H1 (cell line): ENCODE measurements around the gene CBX2. TPM values are rescaled to one million over a fixed set of nuclear protein-coding genes. Genes with fewer than 3 reads are reported as not detected.

Source experiments
- CTCF ChIA-PET: fragments of 300-600 bp; sonication (Branson Sonifier 250); formaldehyde crosslinking; loops from one replicate; lab custom pipeline; 2021; ENCODE audit not compliant: partially characterized antibody; lab: Charles Lee
- POLR2A ChIA-PET: fragments of 300-600 bp; sonication (Branson Sonifier 250); formaldehyde crosslinking; loops from one replicate; lab custom pipeline; 2021; ENCODE audit warnings: inconsistent platforms; ENCODE audit not compliant: partially characterized antibody; lab: Charles Lee
- DNase-seq, 2 experiments: peaks; one replicate each; pipeline versions ENCODE4 v3.0.0 to v3.0.0-alpha.2; 2010 to 2022; ENCODE audit warnings: low spot score in 2 of 2, low read depth in 1 of 2, mixed read lengths in 1 of 2
- FAIRE-seq: peaks from 2 replicates; lab custom pipeline; 2011; peaks lifted over from hg19 to GRCh38; lab: Jason Lieb, UNC
- H2AFZ ChIP-seq: 2 replicates; pipeline ENCODE4 v1.8.1; 2012; ENCODE audit warnings: low read length, inconsistent platforms
- H2AK5ac ChIP-seq: 2 replicates; pipeline ENCODE4 v1.6.1; 2013; ENCODE audit warnings: low read depth, low read length
- H2BK120ac ChIP-seq: replicated peaks from 2 replicates; pipeline ENCODE3; 2013; ENCODE audit warnings: low read depth, low read length, inconsistent platforms
- H2BK12ac ChIP-seq: 2 replicates; pipeline ENCODE4 v1.6.1; 2013; ENCODE audit warnings: low read depth, low read length
- H2BK15ac ChIP-seq: 2 replicates; pipeline ENCODE4 v1.6.1; 2013; ENCODE audit warnings: low read length
- H2BK20ac ChIP-seq: 2 replicates; pipeline ENCODE4 v1.6.1; 2013; ENCODE audit warnings: low read length
- H2BK5ac ChIP-seq: 2 replicates; pipeline ENCODE4 v1.6.1; 2013; ENCODE audit warnings: low read depth, low read length
- H3K14ac ChIP-seq: 2 replicates; pipeline ENCODE4 v1.6.1; 2013; ENCODE audit warnings: inconsistent platforms; ENCODE audit not compliant: insufficient read length
- H3K18ac ChIP-seq: 2 replicates; pipeline ENCODE4 v1.6.1; 2013; ENCODE audit warnings: low read length; ENCODE audit errors: extremely low read depth
- H3K23ac ChIP-seq: 2 replicates; pipeline ENCODE4 v1.6.1; 2013; ENCODE audit warnings: inconsistent platforms; ENCODE audit not compliant: insufficient read length
- H3K23me2 ChIP-seq: 2 replicates; pipeline ENCODE4 v1.6.1; 2013; ENCODE audit warnings: low read depth, low read length
- H3K27ac ChIP-seq: 2 replicates; pipeline ENCODE4 v1.6.1; 2011; ENCODE audit warnings: low read depth, low read length, inconsistent platforms
- H3K27me3 ChIP-seq, 4 experiments: replicated peaks in 1 of 4; 1 replicate in 1 of 4; 2 replicates in 3 of 4; pipeline versions ENCODE4 v1.6.1 to v1.8.1; 2011 to 2013; ENCODE audit warnings: low read length in 3 of 4, mild to moderate bottlenecking in 3 of 4, inconsistent platforms in 2 of 4, mixed read lengths in 2 of 4, moderate library complexity in 1 of 4; ENCODE audit not compliant: control insufficient read depth in 3 of 4, insufficient read depth in 3 of 4; ENCODE audit errors: extremely low read depth in 1 of 4
- H3K36me3 ChIP-seq, 4 experiments: 2 replicates each; pipeline versions ENCODE4 v1.6.1 to v1.8.1; 2011 to 2013; ENCODE audit warnings: mild to moderate bottlenecking in 4 of 4, low read length in 3 of 4, moderate library complexity in 2 of 4, control low read depth in 1 of 4, inconsistent platforms in 1 of 4; ENCODE audit not compliant: insufficient read depth in 4 of 4, control insufficient read depth in 2 of 4
- H3K4ac ChIP-seq: replicated peaks from 2 replicates; pipeline ENCODE3; 2013; ENCODE audit warnings: low read length, low read depth, mixed read lengths, inconsistent platforms; ENCODE audit not compliant: insufficient read length
- H3K4me1 ChIP-seq, 4 experiments: replicated peaks in 1 of 4; 1 replicate in 1 of 4; 2 replicates in 3 of 4; pipeline versions ENCODE4 v1.6.1 to v1.8.1; 2011 to 2013; ENCODE audit warnings: low read length in 3 of 4, inconsistent platforms in 2 of 4, mixed read lengths in 1 of 4; ENCODE audit not compliant: insufficient read depth in 4 of 4, control insufficient read depth in 3 of 4
- H3K4me2 ChIP-seq, 2 experiments: 2 replicates each; pipeline versions ENCODE4 v1.6.1 to v1.8.1; 2011 to 2013; ENCODE audit warnings: low read depth in 2 of 2, low read length in 2 of 2, control low read depth in 1 of 2, inconsistent platforms in 1 of 2, mild to moderate bottlenecking in 1 of 2; ENCODE audit not compliant: insufficient read depth in 1 of 2
- H3K4me3 ChIP-seq, 4 experiments: fragments of 200-600, 300-600 bp in 1 of 4; sonication (generic), shearing (Covaris generic), sonication (Bioruptor Twin) in 1 of 4; 2 replicates each; pipeline versions ENCODE4 v1.5.1 to v1.8.1; 2011 to 2016; ENCODE audit warnings: low read length in 4 of 4, low read depth in 3 of 4, control low read depth in 2 of 4, inconsistent platforms in 2 of 4, mild to moderate bottlenecking in 2 of 4, mixed read lengths in 1 of 4, moderate library complexity in 1 of 4; ENCODE audit not compliant: insufficient read depth in 2 of 4; ENCODE audit errors: extremely low read depth in 1 of 4
- H3K56ac ChIP-seq: replicated peaks from 2 replicates; pipeline ENCODE3; 2013; ENCODE audit warnings: low read depth, mild to moderate bottlenecking, mixed read lengths, low read length, inconsistent platforms; ENCODE audit not compliant: insufficient read length
- H3K79me1 ChIP-seq: 2 replicates; pipeline ENCODE4 v1.6.1; 2013; ENCODE audit warnings: low read depth, low read length, control low read depth
- H3K79me2 ChIP-seq, 2 experiments: 2 replicates each; pipeline versions ENCODE4 v1.6.1 to v1.8.1; 2012 to 2013; ENCODE audit warnings: low read length in 2 of 2, mild to moderate bottlenecking in 2 of 2, inconsistent platforms in 1 of 2; ENCODE audit not compliant: insufficient read depth in 2 of 2, control insufficient read depth in 1 of 2
- H3K9ac ChIP-seq, 4 experiments: replicated peaks in 1 of 4; 1 replicate in 1 of 4; 2 replicates in 3 of 4; pipeline versions ENCODE4 v1.6.1 to v1.8.1; 2011 to 2013; ENCODE audit warnings: low read depth in 3 of 4, low read length in 3 of 4, control low read depth in 2 of 4, mild to moderate bottlenecking in 2 of 4, moderate library complexity in 2 of 4, inconsistent platforms in 1 of 4; ENCODE audit errors: extremely low read depth in 1 of 4
- H3K9me3 ChIP-seq, 2 experiments: 2 replicates each; pipeline versions ENCODE4 v1.6.1 to v1.8.1; 2012 to 2013; ENCODE audit warnings: mild to moderate bottlenecking in 2 of 2, moderate library complexity in 2 of 2, control low read depth in 1 of 2, inconsistent platforms in 1 of 2, low read depth in 1 of 2, low read length in 1 of 2, mixed read lengths in 1 of 2; ENCODE audit not compliant: insufficient read depth in 2 of 2
- H4K20me1 ChIP-seq, 2 experiments: replicated peaks in 1 of 2; 2 replicates each; pipeline versions ENCODE3 to v1.8.1; 2011 to 2013; ENCODE audit warnings: inconsistent platforms in 2 of 2, low read length in 2 of 2, mild to moderate bottlenecking in 1 of 2; ENCODE audit not compliant: insufficient read depth in 2 of 2, control insufficient read depth in 1 of 2
- H4K5ac ChIP-seq: 2 replicates; pipeline ENCODE4 v1.6.1; 2013; ENCODE audit warnings: low read length, low read depth, mixed read lengths, inconsistent platforms; ENCODE audit not compliant: insufficient read length
- H4K8ac ChIP-seq: 2 replicates; pipeline ENCODE4 v1.8.0; 2013; ENCODE audit warnings: mild to moderate bottlenecking, moderate library complexity, low read length, inconsistent platforms; ENCODE audit not compliant: insufficient read depth; ENCODE audit errors: extremely low read depth
- H4K91ac ChIP-seq: replicated peaks from 2 replicates; pipeline ENCODE3; 2013; ENCODE audit warnings: low read length, mixed read lengths, inconsistent platforms; ENCODE audit not compliant: insufficient read length
- CEBPB ChIP-seq: IDR thresholded peaks from 2 replicates; pipeline ENCODE4 v1.6.1; 2012; ENCODE audit warnings: low read depth, low read length
- JUN ChIP-seq: IDR thresholded peaks from 2 replicates; pipeline ENCODE4 v1.6.1; 2011; ENCODE audit warnings: low read depth, mild to moderate bottlenecking, improper control_type of control experiment, low read length
- KDM4A ChIP-seq: IDR thresholded peaks from one replicate; pipeline ENCODE4 v1.7.1; 2012; ENCODE audit warnings: low read depth, mild to moderate bottlenecking, moderate library complexity, low read length, inconsistent platforms; ENCODE audit not compliant: severe bottlenecking
- SRF ChIP-seq: IDR thresholded peaks from 2 replicates; pipeline ENCODE4 v1.6.1; 2011; ENCODE audit warnings: mild to moderate bottlenecking, low read depth, low read length, moderate library complexity
- WGBS, 2 experiments: shearing (Covaris generic) in 1 of 2; methylation state at CpG; one replicate each; pipeline versions ENCODE4 v1.1.6 to v1.1.7; 2013 to 2015; ENCODE audit warnings: low lambda C conversion rate in 2 of 2, mixed read lengths in 2 of 2, inconsistent platforms in 1 of 2, low coverage in 1 of 2, missing lambda C conversion rate in 1 of 2; ENCODE audit not compliant: insufficient replicate concordance in 2 of 2, insufficient coverage in 1 of 2, insufficient read length in 1 of 2; ENCODE audit errors: extremely low coverage in 1 of 2, missing lambda C conversion rate in 1 of 2; 5-methylcytosine and 5-hydroxymethylcytosine counted together
- polyA plus RNA-seq, 7 experiments: library from polyadenylated mRNA; depleted of rRNA in 3 of 7; stranded (reverse) in 5 of 7; unstranded in 2 of 7; fragments of >200 nt in 5 of 7; fragments of 200-250 nt in 2 of 7; gene quantifications; 1 replicate in 5 of 7; 2 replicates in 1 of 7; 4 replicates in 1 of 7; pipeline versions ENCODE4 v1.2.1 to v1.2.3, GENCODE V29; 2011 to 2013; ENCODE audit warnings: missing spikeins in 2 of 7, mixed read lengths in 2 of 7
- total RNA-seq: library from RNA; stranded (reverse); fragmentation: NEBNext Ultra II Directional; extraction: Animal tissue kit (Norgen Biotek cat#: 25700); gene quantifications from 2 replicates; pipeline ENCODE4 v1.2.1, GENCODE V29; 2021
- TF ChIP-seq, protein P1 (sequence below): IDR thresholded peaks from 2 replicates; pipeline ENCODE4 v1.6.1; 2011; ENCODE audit warnings: low read length, improper control_type of control experiment

The CBX2 gene
- total and polyA plus RNA-seq, 2 of the 8 experiments (the other 6 are each of a cell fraction or from before 2014, with no cell fraction given), result 64.3 to 83.9 TPM

DNA sequence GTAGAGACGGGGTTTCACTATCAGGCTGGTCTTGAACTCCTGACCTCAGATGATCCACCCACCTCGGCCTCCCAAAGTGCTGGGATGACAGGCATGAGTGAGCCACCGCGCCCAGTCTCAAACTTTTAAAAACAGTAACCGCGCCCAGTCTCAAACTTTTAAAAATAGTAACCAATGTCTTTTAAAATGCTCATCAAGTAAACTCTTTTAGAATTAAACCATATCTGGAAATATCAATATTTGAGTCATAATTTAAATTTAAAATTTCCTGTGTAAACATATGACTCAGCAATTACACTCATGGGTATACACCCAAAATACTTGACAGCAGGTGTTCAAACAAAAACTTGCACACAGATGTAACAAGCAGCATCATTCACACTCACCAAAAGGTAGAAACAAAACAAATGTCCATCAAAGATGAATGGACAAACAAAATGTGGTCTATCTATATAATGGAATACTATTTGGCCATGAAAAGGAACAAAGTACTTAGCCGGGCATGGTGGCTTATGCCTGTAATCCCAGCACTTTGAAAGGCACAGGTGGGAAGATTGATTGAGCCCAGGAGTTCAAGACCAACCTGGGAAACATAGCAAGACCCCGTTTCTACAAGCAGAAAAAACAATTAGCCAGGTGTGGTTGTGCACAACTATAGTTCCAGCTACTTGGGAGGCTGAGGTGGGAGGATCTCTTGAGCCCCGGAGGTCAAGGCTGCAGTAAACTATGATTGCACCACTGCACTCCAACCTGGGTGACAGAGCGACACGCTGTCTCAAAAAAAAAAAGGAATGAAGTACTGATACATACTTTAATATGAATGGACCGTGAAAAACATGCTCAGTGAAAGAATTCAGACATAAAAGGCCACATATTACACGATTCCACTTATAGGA, 27.1 kb upstream of the CBX2 start:
- no peak overlapping the region for H2BK120ac ChIP-seq
- peaks cover 11% of the 10 kb centered on the region; the same call in 1 of the 2 replicates for H3K23me2 ChIP-seq
- H3K27ac ChIP-seq, result no peak overlapping the region
- no peaks in the 10 kb centered on the region for H3K79me2 ChIP-seq
- H3K4me1 ChIP-seq, result peaks cover 4 to 24% (median 15%) of the 10 kb centered on the region in 4 experiments
- POLR2A ChIA-PET, result interaction anchor here (1.4 to 2.7 kb wide), 2 partner anchors 26 to 36 kb away, joined by 3 to 7 read pairs; no protein-coding TSS in a partner anchor
- 91% methylated on average over 13 of the region's 13 CpGs; no CpG with 5 or more reads in 1 of the 2 experiments for WGBS, 2 experiments
- no peak overlapping the region for H3K4me2 ChIP-seq
- no peak overlapping the region for H3K4ac ChIP-seq
- no peak overlapping the region for H2AFZ ChIP-seq
- FAIRE-seq (no peak), DNase-seq (no peak)
- no peak overlapping the region for H3K9ac ChIP-seq
- no peak overlapping the region for H3K18ac ChIP-seq
- 0 out of 8 replicates have a peak, but pooled peaks cover 0 to 2% (median 0%) of the 10 kb centered on the region in 4 experiments for H3K36me3 ChIP-seq
- no peak overlapping the region for H3K14ac ChIP-seq
- H2BK15ac ChIP-seq, result no peak overlapping the region
- peaks cover 19 to 39% (median 34%) of the 10 kb centered on the region in 4 experiments for H3K27me3 ChIP-seq
- no peak overlapping the region for H2BK12ac ChIP-seq
- CTCF ChIA-PET, result interaction anchor here (1.2 to 5.5 kb wide), 6 partner anchors 8 to 165 kb away, joined by 4 to 29 read pairs (median 4); no protein-coding TSS in a partner anchor
- no peak overlapping the region for H2AK5ac ChIP-seq
- H3K56ac ChIP-seq, result no peak overlapping the region
- H3K4me3 ChIP-seq, result no peak overlapping the region
- no peak overlapping the region for H2BK20ac ChIP-seq
- H3K23ac ChIP-seq, result no peak overlapping the region
- no peaks in the 10 kb centered on the region for H3K9me3 ChIP-seq
- no peak overlapping the region for H4K91ac ChIP-seq
- no peaks in the 10 kb centered on the region for H3K79me1 ChIP-seq
- no peak overlapping the region for H2BK5ac ChIP-seq
- no peak overlapping the region for H4K5ac ChIP-seq
- H4K8ac ChIP-seq, result no peak overlapping the region
- TF ChIP-seq, protein P1, sequence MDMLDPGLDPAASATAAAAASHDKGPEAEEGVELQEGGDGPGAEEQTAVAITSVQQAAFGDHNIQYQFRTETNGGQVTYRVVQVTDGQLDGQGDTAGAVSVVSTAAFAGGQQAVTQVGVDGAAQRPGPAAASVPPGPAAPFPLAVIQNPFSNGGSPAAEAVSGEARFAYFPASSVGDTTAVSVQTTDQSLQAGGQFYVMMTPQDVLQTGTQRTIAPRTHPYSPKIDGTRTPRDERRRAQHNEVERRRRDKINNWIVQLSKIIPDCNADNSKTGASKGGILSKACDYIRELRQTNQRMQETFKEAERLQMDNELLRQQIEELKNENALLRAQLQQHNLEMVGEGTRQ, result no peak
- TF ChIP-seq JUN (no peak), SRF (no peak), CEBPB (no peak), KDM4A (no peak)
- TF ChIP-seq, all 59 proteins: peak for 0
- H4K20me1 ChIP-seq, result peaks cover 0 to 9% of the 10 kb centered on the region in 2 experiments
